H9 (cell line): ENCODE measurements around the gene CKM. TPM values are rescaled to one million over a fixed set of nuclear protein-coding genes. Genes with fewer than 3 reads are reported as not detected.
"Not testable (repeated sequence)": the region's sequence is repeated elsewhere in the genome, so short reads cannot be mapped to it uniquely, and the experiment has no call there.

Experiments
- DNase-seq: peaks from one replicate; pipeline ENCODE4 v3.0.0-alpha.2; 2017
- H2AFZ ChIP-seq: one replicate; pipeline ENCODE4 v1.6.1; 2013; ENCODE audit warnings: mild to moderate bottlenecking, low read length, control low read depth, moderate library complexity
- H2AK5ac ChIP-seq: 2 replicates; pipeline ENCODE4 v1.6.1; 2013; ENCODE audit warnings: low read length, control low read depth, mixed read lengths; ENCODE audit not compliant: insufficient read length
- H2BK120ac ChIP-seq: one replicate; pipeline ENCODE4 v1.6.1; 2013; ENCODE audit warnings: low read depth, mild to moderate bottlenecking, low read length, control low read depth, inconsistent platforms; ENCODE audit not compliant: poor library complexity, severe bottlenecking
- H2BK12ac ChIP-seq: 2 replicates; pipeline ENCODE4 v1.6.1; 2013; ENCODE audit warnings: low read length, control low read depth, mixed read lengths, low read depth; ENCODE audit not compliant: insufficient read length
- H2BK15ac ChIP-seq: 2 replicates; pipeline ENCODE4 v1.6.1; 2013; ENCODE audit warnings: low read depth, low read length, control low read depth
- H2BK20ac ChIP-seq: one replicate; pipeline ENCODE4 v1.6.1; 2013; ENCODE audit warnings: low read depth, mild to moderate bottlenecking, low read length, control low read depth, inconsistent platforms; ENCODE audit not compliant: poor library complexity, severe bottlenecking
- H2BK5ac ChIP-seq: 2 replicates; pipeline ENCODE4 v1.6.1; 2013; ENCODE audit warnings: low read length, control low read depth, mixed read lengths; ENCODE audit not compliant: insufficient read length
- H3K14ac ChIP-seq: 2 replicates; pipeline ENCODE4 v1.6.1; 2013; ENCODE audit warnings: low read length, control low read depth; ENCODE audit not compliant: insufficient read depth
- H3K18ac ChIP-seq: 2 replicates; pipeline ENCODE4 v1.6.1; 2013; ENCODE audit warnings: low read depth, mild to moderate bottlenecking, mixed read lengths, low read length, control low read depth; ENCODE audit not compliant: insufficient read length
- H3K23ac ChIP-seq: 2 replicates; pipeline ENCODE4 v1.6.1; 2013; ENCODE audit warnings: low read length, control low read depth, mixed read lengths, low read depth; ENCODE audit not compliant: insufficient read length
- H3K23me2 ChIP-seq: 2 replicates; pipeline ENCODE4 v1.6.1; 2013; ENCODE audit warnings: low read depth, mild to moderate bottlenecking, mixed read lengths, low read length, control low read depth; ENCODE audit not compliant: insufficient read length, poor library complexity, severe bottlenecking
- H3K27ac ChIP-seq: 2 replicates; pipeline ENCODE4 v1.5.1; 2013; ENCODE audit warnings: low read length, control low read depth, mixed read lengths, low read depth; ENCODE audit not compliant: insufficient read length
- H3K27me3 ChIP-seq: 2 replicates; pipeline ENCODE4 v1.6.1; 2013; ENCODE audit warnings: low read length, control low read depth, inconsistent platforms; ENCODE audit not compliant: insufficient read depth
- H3K4ac ChIP-seq: 2 replicates; pipeline ENCODE4 v1.6.1; 2013; ENCODE audit warnings: low read depth, mild to moderate bottlenecking, control low read depth, inconsistent platforms, low read length, moderate library complexity
- H3K4me1 ChIP-seq: 2 replicates; pipeline ENCODE4 v1.6.1; 2013; ENCODE audit warnings: low read length, control low read depth, inconsistent platforms; ENCODE audit not compliant: insufficient read depth
- H3K4me2 ChIP-seq: 2 replicates; pipeline ENCODE4 v1.6.1; 2013; ENCODE audit warnings: low read length, control low read depth, mixed read lengths; ENCODE audit not compliant: insufficient read length, insufficient read depth
- H3K56ac ChIP-seq: 2 replicates; pipeline ENCODE4 v1.6.1; 2013; ENCODE audit warnings: low read depth, mild to moderate bottlenecking, mixed read lengths, low read length, control low read depth; ENCODE audit not compliant: insufficient read length
- H3K79me1 ChIP-seq: 2 replicates; pipeline ENCODE4 v1.6.1; 2013; ENCODE audit warnings: low read depth, mild to moderate bottlenecking, moderate library complexity, low read length, control low read depth, inconsistent platforms; ENCODE audit not compliant: insufficient read depth, poor library complexity, severe bottlenecking
- H3K79me2 ChIP-seq: 2 replicates; pipeline ENCODE4 v1.6.1; 2013; ENCODE audit warnings: low read length, control low read depth, inconsistent platforms; ENCODE audit not compliant: insufficient read depth
- H3K9ac ChIP-seq: 2 replicates; pipeline ENCODE4 v1.6.1; 2013; ENCODE audit warnings: low read length, control low read depth, mixed read lengths; ENCODE audit not compliant: insufficient read length; ENCODE audit errors: extremely low read depth
- H3K9me3 ChIP-seq: one replicate; pipeline ENCODE4 v1.6.1; 2013; ENCODE audit warnings: low read depth, low read length, inconsistent platforms; ENCODE audit not compliant: control insufficient read depth
- H3T11ph ChIP-seq: one replicate; pipeline ENCODE4 v1.6.1; 2013; ENCODE audit warnings: mild to moderate bottlenecking, low read length, control low read depth, inconsistent platforms
- H4K20me1 ChIP-seq: one replicate; pipeline ENCODE4 v1.6.1; 2013; ENCODE audit not compliant: control insufficient read depth, insufficient read length, insufficient read depth
- H4K5ac ChIP-seq: 2 replicates; pipeline ENCODE4 v1.6.1; 2013; ENCODE audit warnings: low read depth, mild to moderate bottlenecking, mixed read lengths, low read length, control low read depth; ENCODE audit not compliant: insufficient read length
- H4K8ac ChIP-seq: replicated peaks from 2 replicates; pipeline ENCODE4 v1.6.1; 2013; ENCODE audit warnings: low read length, control low read depth, mixed read lengths, low read depth; ENCODE audit not compliant: insufficient read length
- H4K91ac ChIP-seq: 2 replicates; pipeline ENCODE4 v1.6.1; 2013; ENCODE audit warnings: low read depth, mild to moderate bottlenecking, moderate library complexity, mixed read lengths, low read length, control low read depth; ENCODE audit not compliant: insufficient read length
- H3K27ac Mint-ChIP-seq, 3 experiments: 2 replicates in 2 of 3; 3 replicates in 1 of 3; pipeline ENCODE4 v1.8.0; 2020 to 2021; ENCODE audit warnings: mixed read lengths in 3 of 3, mild to moderate bottlenecking in 1 of 3, moderate library complexity in 1 of 3
- H3K27me3 Mint-ChIP-seq: 2 replicates; pipeline ENCODE4 v1.8.0; 2021; ENCODE audit warnings: low read depth, mild to moderate bottlenecking, moderate library complexity, mixed read lengths
- H3K36me3 Mint-ChIP-seq, 3 experiments: 2 replicates in 2 of 3; 3 replicates in 1 of 3; pipeline ENCODE4 v1.8.0; 2020 to 2021; ENCODE audit warnings: low read depth in 3 of 3, mixed read lengths in 3 of 3; ENCODE audit not compliant: insufficient read depth in 1 of 3
- H3K4me1 Mint-ChIP-seq, 2 experiments: 2 replicates each; pipeline ENCODE4 v1.8.0; 2020; ENCODE audit warnings: mixed read lengths in 2 of 2
- H3K4me3 Mint-ChIP-seq, 2 experiments: 2 replicates in 1 of 2; 3 replicates in 1 of 2; pipeline ENCODE4 v1.8.0; 2020 to 2021; ENCODE audit warnings: mild to moderate bottlenecking in 2 of 2, mixed read lengths in 2 of 2, moderate library complexity in 1 of 2
- H3K9me3 Mint-ChIP-seq, 2 experiments: 2 replicates in 1 of 2; 3 replicates in 1 of 2; pipeline ENCODE4 v1.8.0; 2020; ENCODE audit warnings: mild to moderate bottlenecking in 2 of 2, mixed read lengths in 2 of 2, moderate library complexity in 1 of 2
- CTCF ChIP-seq: fragments of 200-600 bp; sonication (generic); conservative IDR thresholded peaks from 3 replicates; pipeline ENCODE4 v1.8.0; 2021; ENCODE audit warnings: antibody characterized with exemption, mild to moderate bottlenecking
- WGBS: extraction: QIAGEN DNeasy Blood & Tissue Kit; methylation state at CpG from one replicate; pipeline ENCODE4 v1.1.7; 2013; ENCODE audit warnings: missing lambda C conversion rate, low lambda C conversion rate, mixed read lengths; ENCODE audit not compliant: insufficient read length; ENCODE audit errors: extremely low coverage; 5-methylcytosine and 5-hydroxymethylcytosine counted together
- total RNA-seq: library from RNA; stranded (reverse); gene quantifications from 2 replicates; pipeline ENCODE4 v1.2.1, GENCODE V29; 2021

The CKM gene
- total RNA-seq, 1 experiment from 2014 or later: not detected

DNA sequence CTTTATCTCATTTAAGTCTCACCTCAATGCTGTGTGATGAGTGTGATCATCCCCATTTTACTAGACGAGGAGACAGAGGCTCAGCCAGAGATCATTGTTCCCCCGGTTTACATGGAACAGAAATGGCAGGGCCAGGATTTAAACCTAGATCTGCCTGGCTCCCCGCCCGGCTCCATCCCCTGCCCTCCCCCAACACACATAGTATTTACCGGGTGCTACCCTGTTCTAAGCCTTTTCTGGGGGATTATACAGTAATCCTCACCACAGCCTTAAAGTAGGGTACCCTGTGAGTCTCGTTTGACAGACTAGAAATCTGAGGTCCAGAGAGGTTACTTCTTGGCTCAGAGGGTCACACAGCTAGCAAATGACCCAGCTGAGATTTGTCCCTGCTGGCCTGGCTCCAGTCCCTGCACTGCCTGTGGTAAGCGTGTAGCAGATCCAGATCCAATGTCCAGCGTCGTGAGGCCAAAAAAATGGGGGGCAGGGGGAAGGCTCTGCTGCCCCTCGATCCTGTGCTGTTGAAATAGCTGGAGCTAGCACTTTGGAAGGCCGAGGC is 14.1 kb upstream of the CKM start:
- WGBS: no CpG with 5 or more reads among the region's 11 CpGs

DNA sequence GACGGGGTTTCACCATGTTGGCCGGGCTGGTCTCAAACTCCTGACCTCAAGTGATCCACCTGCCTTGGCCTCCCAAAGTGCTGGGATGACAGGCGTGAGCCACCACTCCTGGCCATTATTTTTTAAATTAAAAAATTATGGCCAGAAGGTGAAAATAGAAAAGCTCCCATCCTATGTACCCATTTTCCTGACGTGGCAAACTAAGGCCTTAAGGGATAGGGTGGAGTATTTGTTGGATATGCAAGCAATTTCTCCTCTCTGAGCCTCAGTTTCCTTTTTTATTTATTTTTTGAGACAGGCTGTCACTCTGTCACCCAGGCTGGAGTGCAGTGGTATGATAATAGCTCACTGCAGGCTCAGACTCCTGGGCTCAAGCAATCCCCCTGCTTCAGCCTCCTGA is 12.2 kb upstream of the CKM start:
- H3K56ac ChIP-seq, H2BK15ac ChIP-seq, H4K20me1 ChIP-seq, H3K4ac ChIP-seq, H3K4me2 ChIP-seq, DNase-seq, H3K18ac ChIP-seq, H3K9me3 Mint-ChIP-seq, H3K4me3 Mint-ChIP-seq, H2AFZ ChIP-seq, H2BK20ac ChIP-seq, H3K9ac ChIP-seq, H2AK5ac ChIP-seq, H3K23ac ChIP-seq, H3K27ac ChIP-seq, H2BK120ac ChIP-seq, H3K79me1 ChIP-seq, H3K4me1 ChIP-seq, H4K8ac ChIP-seq, H3K4me1 Mint-ChIP-seq, H2BK12ac ChIP-seq, H4K91ac ChIP-seq, H3K27ac Mint-ChIP-seq, H2BK5ac ChIP-seq, H3K27me3 ChIP-seq, H3K36me3 Mint-ChIP-seq, H4K5ac ChIP-seq, H3T11ph ChIP-seq, H3K23me2 ChIP-seq, H3K79me2 ChIP-seq, H3K14ac ChIP-seq, H3K9me3 ChIP-seq: not testable (repeated sequence)
- peaks cover 28% of the 10 kb centered on the region for H3K27me3 Mint-ChIP-seq
- no CpG with 5 or more reads among the region's 4 CpGs for WGBS

More for the DNA sequence above, 14.1 kb upstream of the CKM start:
- H3K27me3 Mint-ChIP-seq: peaks cover 32% of the 10 kb centered on the region
- H4K5ac ChIP-seq: no peak overlapping the region
- H2BK5ac ChIP-seq: no peak overlapping the region
- no peaks in the 10 kb centered on the region; a peak in 2 of 5 replicates for H3K9me3 Mint-ChIP-seq
- H3K9ac ChIP-seq: no peak overlapping the region
- H3K4me1 Mint-ChIP-seq: peaks cover 3 to 11% of the 10 kb centered on the region in 2 experiments; a peak in 3 of 4 replicates
- TF ChIP-seq CTCF: no peak
- H2BK120ac ChIP-seq: no peak overlapping the region
- H2AK5ac ChIP-seq: no peak overlapping the region
- no peak overlapping the region for H3K4ac ChIP-seq
- no peaks in the 10 kb centered on the region for H3K79me1 ChIP-seq
- no peak overlapping the region for H3K18ac ChIP-seq
- no peak overlapping the region for H3K27ac ChIP-seq
- H3K27ac Mint-ChIP-seq: no peak overlapping the region
- no peak overlapping the region for H2BK12ac ChIP-seq
- no peak overlapping the region for H2AFZ ChIP-seq
- no peaks in the 10 kb centered on the region for H3K79me2 ChIP-seq
- no peak overlapping the region for H3K56ac ChIP-seq
- no peaks in the 10 kb centered on the region for H3K4me1 ChIP-seq
- peaks cover 2% of the 10 kb centered on the region for H4K20me1 ChIP-seq
- no peak overlapping the region for H4K8ac ChIP-seq
- H3K14ac ChIP-seq: no peak overlapping the region; the same call in 1 of the 2 replicates
- no peaks in the 10 kb centered on the region for H3K36me3 Mint-ChIP-seq
- H4K91ac ChIP-seq: no peak overlapping the region
- no peak overlapping the region for H3K4me2 ChIP-seq
- no peak for DNase-seq
- H3K23ac ChIP-seq: no peak overlapping the region
- no peak overlapping the region for H2BK20ac ChIP-seq
- no peak overlapping the region for H2BK15ac ChIP-seq
- no peak overlapping the region for H3T11ph ChIP-seq
- H3K9me3 ChIP-seq: no peaks in the 10 kb centered on the region
- peaks cover 9% of the 10 kb centered on the region for H3K23me2 ChIP-seq
- peaks cover 4% of the 10 kb centered on the region for H3K27me3 ChIP-seq
- H3K4me3 Mint-ChIP-seq: no peak overlapping the region
